Activated CD4-positive, alpha-beta T cell treated with anti-CD3 and anti-CD28 coated beads for 24 hours (primary cell): Measurements from ENCODE around the gene EPN2.

Experiments
- DNase-seq, 2 donors: peaks; one replicate each; pipeline ENCODE4 v3.0.0-alpha.2; 2020; ENCODE audit warnings: low read depth in 2 of 2

Gene EPN2

DNA sequence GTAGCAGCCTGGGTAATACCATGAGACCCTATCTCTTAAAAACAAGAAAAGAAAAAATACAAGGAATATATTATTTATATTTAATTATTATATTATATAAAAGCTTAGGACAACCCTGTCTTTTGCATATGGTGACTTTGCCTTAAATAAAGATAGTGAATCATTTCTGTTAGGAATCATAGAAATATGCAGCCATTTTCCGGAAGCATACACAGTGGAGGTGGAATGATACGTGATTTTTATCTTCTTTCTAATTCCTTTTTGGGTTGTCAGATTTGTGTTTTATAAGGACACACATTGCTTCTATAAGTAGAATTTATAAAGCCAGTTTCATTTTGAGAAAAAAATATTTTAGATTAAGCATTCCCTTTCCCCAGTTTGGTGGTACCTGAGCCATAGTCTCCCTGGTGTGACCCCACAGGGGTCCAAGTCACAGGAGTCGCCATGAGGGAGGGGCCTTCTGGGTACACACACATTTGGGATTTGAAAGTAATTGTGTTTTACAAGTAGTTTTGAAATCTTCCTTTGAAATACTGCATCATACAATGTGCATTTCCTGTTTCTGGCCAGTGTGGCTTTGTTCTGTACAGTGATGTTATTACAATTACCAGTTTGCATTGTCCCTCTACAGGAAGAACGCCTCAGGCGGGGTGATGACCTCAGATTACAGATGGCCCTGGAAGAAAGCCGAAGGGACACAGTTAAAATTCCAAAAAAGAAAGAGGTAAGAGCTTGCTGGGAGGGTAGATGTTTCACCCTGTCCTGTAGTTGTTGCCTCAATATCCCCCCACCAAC is 74.5 kb downstream of the EPN2 start:
- no peak for DNase-seq

DNA sequence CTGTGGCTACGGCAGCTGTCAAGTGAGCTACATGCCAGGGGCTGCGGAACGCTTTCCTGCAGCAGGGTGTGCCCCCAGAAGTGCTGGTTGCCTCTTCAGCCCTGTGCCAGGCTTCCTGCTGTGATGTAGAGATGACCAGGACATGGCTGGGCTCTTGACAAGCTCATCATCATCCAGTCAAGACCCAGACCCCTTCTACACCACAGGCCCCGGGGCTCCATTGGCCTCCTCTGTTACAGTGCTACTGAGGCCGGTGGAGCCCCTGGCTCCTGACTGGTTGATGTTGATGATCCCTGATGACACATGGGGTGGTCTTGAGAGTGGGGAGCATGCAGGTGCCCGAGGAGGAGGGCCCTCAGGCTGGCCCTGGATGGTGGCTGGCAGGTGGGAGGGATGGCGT is 75.2 kb downstream of the EPN2 start:
- no peak for DNase-seq

DNA sequence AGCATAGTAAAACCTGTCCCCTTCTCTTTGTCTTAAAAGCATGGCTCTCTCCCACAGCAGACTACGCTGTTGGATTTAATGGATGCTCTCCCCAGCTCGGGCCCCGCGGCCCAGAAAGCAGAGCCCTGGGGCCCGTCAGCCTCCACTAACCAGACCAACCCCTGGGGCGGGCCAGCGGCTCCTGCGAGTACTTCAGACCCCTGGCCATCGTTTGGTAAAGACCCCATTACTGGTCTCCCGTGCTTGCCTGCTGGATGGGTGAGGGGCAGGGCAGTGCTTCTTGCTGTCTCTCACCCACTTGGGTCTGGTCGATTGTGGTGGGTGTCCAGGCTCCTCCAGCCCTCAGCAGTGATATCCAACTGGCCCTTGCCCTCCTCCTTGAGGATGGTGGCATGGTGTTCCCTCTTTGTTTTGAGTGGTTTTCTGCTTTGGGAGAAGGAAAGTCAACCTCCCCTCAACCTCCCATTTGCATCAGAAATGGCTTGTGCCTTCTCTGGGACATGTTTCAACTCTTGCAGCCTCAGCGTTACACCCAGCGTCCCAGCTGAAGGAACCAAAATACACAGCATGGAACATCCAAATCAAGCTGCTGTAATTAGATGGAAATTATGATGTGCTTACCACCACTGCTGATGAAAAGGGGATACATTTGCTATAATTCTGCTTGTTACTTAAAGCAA is 76.0 kb downstream of the EPN2 start:
- DNase-seq: no peak

DNA sequence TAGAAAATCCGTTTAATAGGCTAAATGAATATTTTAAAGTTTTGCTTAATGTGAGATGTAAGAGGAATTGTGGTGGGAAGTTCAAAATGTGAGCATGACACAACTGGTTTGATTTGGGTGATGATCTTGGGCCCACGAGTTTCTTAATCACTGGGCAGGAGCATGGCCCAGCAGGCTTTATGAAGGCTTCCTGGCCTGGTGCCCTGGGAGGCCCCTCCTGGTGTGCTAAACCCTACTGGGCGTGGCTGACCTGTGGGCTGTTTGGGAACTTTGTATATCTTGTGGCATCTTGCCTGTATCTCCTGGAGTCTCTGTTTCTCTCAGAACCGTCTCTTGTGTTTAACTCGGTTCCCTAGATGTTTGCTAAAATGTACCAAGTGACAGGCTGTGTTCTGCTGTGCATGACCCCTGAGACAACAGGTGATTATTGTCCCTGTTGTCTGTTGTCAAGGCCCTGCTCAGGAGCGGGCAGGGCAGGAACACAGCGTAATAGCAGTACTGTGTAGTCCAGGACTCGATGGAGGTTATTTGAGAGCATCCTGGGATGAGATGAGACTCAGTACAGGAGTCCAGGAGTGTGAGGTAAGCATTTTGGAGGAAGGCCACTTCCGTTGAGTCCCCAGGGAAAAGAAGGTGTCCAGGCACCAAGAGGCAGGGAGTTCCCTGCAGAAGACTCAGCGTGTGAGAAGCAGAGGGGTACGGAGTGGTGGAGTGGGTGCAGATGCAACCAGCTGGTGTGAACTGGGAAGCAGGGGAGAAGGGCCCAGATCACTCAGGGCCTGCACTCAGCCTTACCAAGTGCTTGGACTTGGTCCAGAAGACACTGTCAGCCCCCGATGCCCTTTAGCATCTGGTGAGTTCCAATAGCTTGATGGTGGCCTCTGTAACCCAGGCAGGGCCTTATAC is 76.8 kb downstream of the EPN2 start:
- DNase-seq: no peak

DNA sequence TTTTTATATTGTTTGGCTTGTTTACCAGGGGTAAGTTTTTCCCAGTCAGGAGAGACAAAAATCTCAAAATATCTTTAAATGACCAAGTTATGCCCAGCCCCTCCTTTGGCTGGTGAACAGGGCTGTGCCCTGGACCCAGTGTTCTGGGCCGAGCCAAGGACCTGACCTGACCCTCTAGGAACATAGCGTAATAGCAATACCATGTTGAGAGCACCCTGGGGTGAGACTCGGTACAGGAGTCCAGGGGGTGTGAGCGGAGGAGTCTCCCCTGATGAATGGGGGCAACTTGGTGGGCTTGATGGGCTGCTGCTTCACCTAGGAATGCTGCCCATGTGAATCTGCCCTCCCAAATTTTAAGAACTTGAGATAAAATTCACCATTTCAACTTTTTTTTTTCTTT is 77.9 kb downstream of the EPN2 start:
- no peak for DNase-seq

DNA sequence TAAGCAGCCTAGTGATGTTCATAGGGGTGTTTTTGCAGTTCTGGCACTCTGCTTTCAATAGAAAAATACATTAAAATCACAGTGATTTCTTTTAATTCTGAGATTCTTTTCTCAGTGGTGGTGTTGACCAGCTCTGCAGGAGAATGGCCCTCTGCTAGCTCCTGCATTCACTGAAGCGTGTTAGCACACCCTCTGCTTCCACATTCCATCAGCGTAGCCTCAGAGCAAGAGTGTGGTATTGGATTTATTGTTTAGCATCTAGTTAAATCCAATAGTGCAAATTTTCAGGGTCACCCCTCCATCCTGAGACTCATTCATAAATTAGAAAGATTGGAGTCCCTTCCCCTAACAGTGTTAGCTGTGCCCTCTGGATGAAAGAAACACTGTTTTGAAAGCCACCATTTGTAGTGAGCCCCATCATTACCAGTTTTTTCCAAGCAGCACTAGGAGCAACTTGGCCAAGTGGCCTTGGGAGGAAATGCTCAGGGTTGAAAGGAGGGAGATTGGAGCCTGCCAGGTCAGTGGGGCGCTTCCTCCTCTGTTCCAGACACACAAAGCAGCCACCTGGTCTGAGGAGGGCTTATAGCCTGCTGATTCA is 79.7 kb downstream of the EPN2 start:
- DNase-seq: no peak

DNA sequence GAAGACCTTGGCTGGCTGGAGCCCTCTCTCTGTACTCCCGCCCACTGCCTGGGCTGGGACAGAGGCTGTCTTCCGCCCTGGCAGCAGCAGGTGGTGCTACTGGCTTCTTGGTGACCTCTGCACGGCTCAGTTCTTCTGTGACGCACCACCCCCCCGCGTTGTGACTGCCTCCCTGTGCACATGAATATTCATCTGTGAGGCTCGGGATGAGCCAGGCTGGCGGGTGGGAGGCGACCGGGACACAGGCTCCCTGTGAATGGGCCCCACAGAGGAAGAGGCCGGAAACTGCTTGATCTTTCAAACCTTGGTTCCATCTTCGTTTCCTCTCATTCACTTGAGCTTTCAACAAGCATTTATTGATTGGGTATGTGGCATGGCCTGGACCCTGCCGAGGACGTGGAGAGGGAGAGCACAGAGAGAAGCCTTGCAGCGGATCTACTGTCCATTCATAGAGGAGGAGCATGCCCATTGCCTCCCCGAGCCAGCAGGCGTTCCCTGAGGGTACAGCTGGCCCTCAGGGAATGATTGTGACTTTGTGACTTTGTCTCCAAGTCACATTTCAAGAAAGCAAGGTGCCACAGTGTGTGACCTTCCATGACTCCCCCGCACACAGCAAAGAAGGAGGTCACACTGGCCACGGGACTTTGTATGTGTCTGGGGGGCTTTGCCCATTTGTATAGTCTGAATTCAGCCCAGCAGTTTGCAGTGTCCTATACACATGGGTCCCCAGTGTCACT is 80.4 kb downstream of the EPN2 start:
- DNase-seq: no peak

DNA sequence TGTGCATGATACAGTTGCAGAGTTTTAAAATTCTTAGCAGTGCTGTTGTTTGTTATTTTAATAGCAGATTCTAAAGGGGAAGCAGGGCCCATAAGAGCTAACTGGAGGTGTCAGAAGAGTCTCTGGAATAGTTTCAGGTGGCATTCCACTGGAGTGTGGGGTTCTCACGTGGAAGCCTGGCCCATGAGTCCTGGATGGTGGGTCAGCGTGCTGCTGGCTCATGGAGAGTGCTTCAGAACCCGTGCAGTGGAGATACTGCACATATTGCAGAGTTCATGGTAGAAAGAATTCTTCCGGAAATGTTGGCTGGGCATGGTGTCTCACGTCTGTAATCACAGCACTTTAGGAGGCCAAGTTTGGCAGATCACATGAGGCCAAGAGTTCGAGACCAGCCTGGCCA is 81.4 kb downstream of the EPN2 start:
- no peak for DNase-seq

DNA sequence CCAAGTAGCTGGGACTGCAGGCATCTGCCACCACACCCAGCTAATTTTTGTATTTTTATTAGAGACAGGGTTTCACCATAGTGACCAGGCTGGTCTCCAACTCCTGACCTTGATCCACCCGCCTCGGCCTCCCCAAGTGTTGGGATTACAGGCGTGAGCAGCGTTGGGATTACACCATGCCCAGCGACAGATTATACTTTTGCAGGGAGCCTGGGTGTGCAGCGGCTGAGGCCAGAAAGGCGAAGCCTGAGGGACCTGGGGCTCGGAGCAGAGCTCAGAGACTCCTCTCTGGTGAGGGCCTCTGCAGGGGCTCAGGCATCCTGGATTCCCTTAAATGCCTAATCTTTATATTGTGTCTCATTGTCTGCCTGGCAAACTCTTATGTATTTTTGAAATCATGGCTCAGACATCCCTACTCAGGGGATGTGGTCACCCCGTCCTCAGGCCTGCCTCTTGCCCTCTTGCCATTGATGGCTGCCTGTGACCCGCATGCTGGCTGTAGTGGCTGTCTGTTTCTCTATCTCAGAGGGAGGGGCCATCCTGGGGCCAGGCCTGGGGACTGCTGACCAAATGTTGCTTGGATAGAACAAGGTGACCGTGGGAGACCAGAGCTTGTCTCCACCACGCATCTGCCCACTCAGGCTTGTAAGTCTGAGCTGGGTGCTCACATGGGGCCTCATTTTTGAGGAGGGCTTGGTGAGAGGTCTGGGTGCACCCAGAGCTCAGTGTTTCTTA is 82.8 kb downstream of the EPN2 start:
- DNase-seq: no peak

DNA sequence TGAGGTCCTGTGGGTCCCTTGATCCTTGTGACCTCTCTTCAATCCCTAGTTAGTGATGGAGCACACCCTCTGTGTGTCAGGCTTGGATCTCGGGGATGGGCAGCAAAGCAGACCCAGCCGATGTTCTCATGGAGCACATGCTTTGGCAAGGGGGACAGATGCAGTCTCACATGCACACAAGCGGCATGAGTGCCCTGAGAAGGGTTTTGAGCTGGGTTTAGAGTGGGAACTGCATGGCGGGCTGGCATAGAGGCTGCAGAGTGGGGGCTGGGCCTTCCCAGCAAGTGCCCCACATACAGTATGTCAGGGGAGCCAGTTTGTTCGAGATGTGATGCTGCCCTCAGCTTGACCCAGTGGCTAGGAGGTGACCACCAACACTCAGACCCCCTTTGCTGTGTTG is 83.7 kb downstream of the EPN2 start:
- no peak for DNase-seq

DNA sequence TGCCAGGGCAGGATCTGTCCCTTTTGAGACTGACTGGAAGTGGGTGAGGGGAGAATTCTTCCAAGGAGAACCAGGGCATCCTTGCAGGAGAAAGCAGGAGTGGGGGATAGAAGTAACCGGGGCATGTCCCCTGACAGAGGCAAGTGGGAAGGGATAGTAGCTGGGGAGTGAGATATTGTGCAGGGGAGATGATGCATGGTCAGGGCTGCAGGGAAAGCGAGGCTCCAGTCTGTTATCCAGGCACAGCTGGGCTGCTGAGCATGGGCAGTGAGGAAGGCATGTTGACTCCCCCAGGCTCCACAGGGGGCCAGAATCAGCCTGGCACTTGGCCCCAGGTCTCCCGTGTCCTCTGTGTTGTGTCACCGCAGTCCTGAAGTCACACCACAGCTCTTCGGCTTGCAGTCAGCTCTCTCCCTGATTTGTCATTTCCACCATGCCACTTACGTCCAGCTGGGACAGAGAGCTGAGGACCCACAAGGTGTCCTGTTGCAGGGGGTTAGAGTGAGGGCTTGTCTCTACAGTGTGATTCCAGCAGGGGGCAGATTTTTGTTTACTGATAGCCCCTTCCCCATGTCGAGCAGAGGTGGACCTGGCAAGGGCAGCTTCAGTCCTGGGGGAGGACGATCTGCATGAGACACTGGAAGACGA is 84.4 kb downstream of the EPN2 start:
- no peak for DNase-seq

DNA sequence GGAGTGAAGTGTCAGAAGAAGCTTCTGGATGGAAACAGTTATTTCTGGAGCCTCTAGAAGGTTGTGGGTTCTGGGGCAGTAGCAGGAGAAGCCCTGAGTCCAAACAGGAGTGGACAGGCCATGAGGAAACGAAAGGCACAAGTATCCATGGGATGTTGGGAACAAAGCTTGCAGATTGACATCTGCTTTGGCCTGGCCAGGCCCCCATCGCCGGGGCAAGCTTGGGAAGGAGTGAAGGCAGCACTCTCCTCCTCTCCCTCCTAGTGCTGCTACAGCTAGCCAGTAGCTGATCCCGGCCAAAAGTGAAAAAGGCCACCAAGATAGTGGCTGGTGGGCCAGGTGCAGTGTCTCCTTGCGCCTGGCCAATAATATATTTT is 85.0 kb downstream of the EPN2 start:
- no peak for DNase-seq

DNA sequence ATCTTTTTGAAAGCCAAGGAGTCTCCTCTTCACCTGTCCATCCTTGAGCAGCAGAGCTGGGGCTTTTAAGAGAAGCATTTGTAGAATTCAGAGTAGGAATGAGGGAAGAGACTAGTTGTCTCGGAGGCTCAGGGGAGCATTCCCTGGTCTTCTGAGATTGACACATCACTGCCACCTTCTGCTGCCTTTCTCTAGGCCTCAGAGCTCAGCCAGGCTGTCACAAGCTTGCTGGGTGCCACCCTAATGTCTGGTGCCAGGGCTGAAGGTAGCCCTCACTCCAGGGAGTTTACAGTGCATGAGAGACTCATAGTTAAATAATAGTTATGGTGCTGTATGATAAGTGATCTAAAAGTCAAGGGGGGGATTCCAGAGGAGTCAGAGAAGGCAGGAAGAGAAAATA is 85.7 kb downstream of the EPN2 start:
- DNase-seq: no peak

DNA sequence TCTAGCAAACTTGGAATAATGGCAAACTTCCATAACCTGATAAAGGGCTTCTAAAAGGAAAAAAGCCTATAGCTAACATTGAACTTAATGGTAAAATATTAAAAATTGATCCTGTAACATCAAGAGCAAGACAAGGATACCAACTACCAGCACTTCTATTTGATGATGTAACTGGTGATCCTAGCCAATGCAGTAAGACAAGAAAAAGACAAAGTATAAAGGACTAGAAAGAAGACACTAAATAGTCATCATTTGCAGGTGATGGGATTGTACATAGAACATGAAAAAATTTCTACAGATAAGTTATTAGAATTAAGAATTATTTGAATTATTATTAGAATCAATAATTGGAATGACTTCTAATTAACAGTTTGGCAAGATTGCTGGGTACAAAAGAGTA is 88.4 kb downstream of the EPN2 start:
- DNase-seq: no peak

DNA sequence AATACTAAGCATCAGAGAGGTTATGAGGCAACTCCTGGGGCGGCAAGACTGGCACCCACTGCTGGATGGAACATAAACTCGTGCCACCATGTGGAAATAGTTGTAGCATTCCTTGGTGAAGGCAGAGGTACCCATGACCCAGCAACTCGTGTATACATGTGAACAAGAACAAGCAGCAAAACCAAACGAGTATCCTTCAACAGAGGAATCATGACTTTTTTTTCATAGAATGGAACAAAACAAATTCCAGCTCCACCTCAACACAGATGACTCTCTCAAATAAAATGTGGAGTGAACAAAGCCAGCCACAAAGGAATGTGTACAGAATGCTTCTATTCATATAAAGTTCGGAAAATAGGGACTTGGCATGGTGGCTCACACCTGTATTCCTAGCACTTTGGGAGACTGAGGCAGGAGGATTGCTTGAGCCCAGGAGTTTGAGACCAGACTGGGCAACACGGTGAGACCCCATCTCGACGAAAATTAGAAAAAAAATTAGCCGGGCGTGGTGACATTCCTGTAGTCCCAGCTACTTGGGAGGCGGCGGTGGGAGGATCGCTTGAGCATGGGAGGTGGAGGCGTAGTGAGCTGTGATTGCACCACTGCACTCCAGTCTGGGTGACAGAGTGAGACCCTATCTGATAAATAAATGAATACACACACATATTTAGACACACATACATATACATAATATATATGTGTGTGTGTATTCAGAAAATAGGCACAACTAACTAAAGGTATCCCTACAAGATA is 90.0 kb downstream of the EPN2 start:
- no peak for DNase-seq

DNA sequence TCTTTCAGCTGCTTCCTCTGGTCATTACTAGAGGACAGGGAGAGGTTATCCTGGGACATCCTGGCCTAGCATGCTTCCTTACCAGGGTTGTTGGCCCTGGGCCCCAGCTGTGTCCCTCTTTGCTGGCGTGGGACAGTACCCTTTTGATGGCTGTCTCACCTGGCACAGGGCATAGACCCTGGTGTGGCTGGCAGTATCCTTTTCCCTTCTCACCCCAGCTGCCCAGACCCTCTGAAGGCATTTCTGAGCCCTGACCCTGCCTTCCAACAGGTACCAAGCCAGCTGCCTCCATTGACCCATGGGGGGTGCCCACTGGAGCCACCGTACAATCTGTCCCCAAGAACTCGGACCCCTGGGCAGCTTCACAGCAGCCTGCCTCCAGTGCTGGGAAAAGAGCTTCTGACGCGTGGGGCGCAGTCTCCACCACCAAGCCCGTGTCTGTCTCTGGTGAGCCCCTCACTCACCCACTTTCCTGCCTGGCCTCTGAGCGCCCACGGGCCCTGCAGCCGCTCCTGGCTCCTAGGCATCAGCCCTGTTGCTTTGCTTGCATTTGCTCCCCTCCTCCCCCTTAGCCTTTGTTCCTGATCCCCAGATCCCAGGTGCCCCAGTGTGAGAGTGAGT is 91.4 kb downstream of the EPN2 start:
- DNase-seq: no peak

DNA sequence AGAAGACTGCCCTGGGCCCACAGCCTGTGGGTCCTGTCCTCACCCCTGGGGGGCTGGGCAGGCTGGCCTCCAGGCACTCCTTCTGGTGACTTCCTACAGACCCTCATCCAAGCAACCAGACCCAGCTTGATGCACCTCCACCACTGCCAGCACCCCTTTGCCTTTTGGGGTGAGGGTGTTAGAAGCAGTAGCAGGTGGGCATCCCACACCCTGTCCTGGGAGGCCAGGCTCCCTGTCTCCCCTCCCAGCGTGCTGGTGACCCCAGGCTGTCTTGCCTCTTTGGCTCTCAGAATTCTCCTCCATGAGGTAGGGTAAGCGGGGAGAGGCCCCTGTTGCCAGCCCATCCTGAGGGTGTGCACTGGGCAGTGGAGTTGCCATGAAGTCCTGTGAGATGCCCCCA is 92.0 kb downstream of the EPN2 start:
- DNase-seq: no peak

DNA sequence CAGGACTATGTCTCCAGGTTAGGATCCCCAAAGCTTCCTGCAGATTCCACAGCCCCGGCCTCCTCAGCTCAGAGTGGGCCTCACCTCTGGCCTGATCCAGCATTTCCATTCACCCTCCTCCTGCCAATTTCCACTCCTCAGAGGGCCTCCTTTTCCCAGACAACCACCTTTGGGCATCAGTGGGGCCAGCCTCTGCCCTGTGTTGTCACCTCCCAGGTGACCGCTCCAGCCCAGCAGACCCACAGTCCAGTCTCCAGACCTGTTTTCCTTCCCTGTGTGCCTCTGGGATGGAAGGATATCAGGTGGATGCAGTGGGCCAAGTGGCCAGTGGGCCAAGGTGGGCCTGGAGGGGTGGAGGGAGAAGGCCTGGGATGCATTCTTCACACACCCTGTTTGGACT is 92.7 kb downstream of the EPN2 start:
- no peak for DNase-seq

DNA sequence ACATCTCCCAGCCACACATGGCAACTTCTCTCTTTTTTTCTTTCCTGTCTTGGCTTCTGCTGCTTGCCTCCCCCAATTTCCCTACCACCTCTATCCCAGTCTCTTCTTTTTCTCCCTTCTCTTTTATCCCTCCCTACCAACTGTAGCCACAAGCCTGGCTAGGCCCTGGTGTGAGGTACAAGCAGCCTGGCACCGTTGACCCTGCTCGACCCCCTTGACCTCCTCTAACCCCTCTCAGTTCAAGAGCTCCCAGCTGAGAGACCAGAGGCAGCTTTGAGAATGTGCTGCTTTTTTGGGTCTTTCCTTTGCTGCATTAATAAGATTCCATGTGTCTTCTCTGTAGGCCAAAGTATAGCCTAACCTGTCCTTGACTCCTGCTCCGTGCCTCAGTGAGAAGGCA is 93.1 kb downstream of the EPN2 start:
- no peak for DNase-seq
